ENCODE results near the gene NTSR2. TPM values are rescaled to one million over a fixed set of nuclear protein-coding genes. Genes with fewer than 3 reads are reported as not detected.

The NTSR2 gene
- total RNA-seq (2022; extraction: Qiagen RNA extraction): 0.05 to 0.09 TPM in 2 of 5 replicates, not detected in the others

GRCh38 chr2:11669454-11670291, at the start of gene NTSR2:
Gene NTSR2 (minus strand): TSS chr2:11670195. CDS start chr2:11670129, 66 bp downstream.

Other genes with a start within 250 kb of the NTSR2 start
- gene E2F6, start 204.0 kb downstream of the NTSR2 start, total RNA-seq (2022; extraction: Qiagen RNA extraction): 23.8 to 29.8 TPM (median 25.1 TPM) in 5 replicates
- 2.6 to 3.7 TPM (median 3.1 TPM) in 5 replicates for gene GREB1, start 136.2 kb downstream of the NTSR2 start, total RNA-seq (2022; extraction: Qiagen RNA extraction)
- gene LPIN1, start 76.4 kb upstream of the NTSR2 start, total RNA-seq (2022; extraction: Qiagen RNA extraction): 9.2 to 10.9 TPM (median 9.8 TPM) in 5 replicates